Measurements from ENCODE around the gene PRKG1. TPM values are rescaled to one million over a fixed set of nuclear protein-coding genes. Genes with fewer than 3 reads are reported as not detected.

The PRKG1 gene
- total RNA-seq, 2 donors from 2014 or later = 145 to 381 TPM

DNA sequence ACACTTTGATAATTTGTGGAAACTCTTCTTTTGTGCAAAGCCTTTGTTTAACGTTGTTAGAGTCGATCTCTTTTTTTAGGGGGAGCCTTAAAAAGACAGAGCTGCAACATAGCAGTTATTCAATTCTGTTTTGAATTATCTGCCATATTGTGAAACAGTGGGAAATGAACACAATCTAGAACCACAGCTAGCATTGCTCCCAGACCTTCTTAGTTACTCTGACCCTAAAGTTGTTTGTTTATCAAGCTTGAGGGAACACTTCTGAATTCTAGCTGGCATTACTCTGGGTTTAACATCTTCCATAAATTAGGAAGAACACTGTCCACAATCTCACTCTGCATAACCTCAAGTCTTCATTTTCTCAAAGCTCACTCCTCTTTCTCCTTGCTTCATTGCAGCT, 217.7 kb downstream of the PRKG1 start:
- H3K36me3 ChIP-seq = no peaks in the 10 kb centered on the region
- peak overlapping the region; percentile 31 to 78 for H3K27ac ChIP-seq
- no peak for ATAC-seq (ENCODE audit: insufficient number of reproducible peaks, low FRiP score, low read depth)
- no peaks in the 10 kb centered on the region for H3K9me3 ChIP-seq
- no peak overlapping the region for H3K4me3 ChIP-seq
- TF ChIP-seq, protein P1, sequence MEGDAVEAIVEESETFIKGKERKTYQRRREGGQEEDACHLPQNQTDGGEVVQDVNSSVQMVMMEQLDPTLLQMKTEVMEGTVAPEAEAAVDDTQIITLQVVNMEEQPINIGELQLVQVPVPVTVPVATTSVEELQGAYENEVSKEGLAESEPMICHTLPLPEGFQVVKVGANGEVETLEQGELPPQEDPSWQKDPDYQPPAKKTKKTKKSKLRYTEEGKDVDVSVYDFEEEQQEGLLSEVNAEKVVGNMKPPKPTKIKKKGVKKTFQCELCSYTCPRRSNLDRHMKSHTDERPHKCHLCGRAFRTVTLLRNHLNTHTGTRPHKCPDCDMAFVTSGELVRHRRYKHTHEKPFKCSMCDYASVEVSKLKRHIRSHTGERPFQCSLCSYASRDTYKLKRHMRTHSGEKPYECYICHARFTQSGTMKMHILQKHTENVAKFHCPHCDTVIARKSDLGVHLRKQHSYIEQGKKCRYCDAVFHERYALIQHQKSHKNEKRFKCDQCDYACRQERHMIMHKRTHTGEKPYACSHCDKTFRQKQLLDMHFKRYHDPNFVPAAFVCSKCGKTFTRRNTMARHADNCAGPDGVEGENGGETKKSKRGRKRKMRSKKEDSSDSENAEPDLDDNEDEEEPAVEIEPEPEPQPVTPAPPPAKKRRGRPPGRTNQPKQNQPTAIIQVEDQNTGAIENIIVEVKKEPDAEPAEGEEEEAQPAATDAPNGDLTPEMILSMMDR (IDR thresholded peaks at IDR 0.05) = no peak
- no peak for DNase-seq (ENCODE audit: low spot score)
- H3K27me3 ChIP-seq (replicated peaks; ENCODE audit: insufficient read depth) = no peaks in the 10 kb centered on the region
- H3K4me1 ChIP-seq (ENCODE audit: control insufficient read depth in 1 of 2, low read depth in 2 of 2) = peaks cover 11 to 48% of the 10 kb centered on the region in 2 donors

DNA sequence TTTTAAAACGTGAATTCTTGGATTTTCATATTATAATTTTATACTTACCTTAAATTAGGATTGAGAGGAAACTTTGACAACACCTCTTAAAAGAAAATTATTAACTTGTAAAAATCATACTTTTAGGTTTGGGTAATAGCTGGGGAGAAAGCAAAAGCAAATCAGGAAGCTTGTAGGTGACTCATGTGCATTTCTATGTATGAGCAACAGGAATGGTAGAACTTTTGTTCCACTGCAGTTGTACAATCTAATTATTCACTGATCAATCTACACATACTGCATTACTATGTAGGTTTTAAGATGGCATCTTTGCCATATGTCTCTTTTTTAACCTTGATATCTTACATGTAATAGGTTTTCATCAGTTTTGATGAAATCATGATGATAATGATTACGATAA, 223.2 kb downstream of the PRKG1 start:
- no peak for DNase-seq (ENCODE audit: low spot score)
- TF ChIP-seq, protein P1 (IDR thresholded peaks at IDR 0.05) = no peak
- Histone ChIP-seq H3K27ac (peak overlapping the region in 1 of 2 donors; percentile 62), H3K4me1 (ENCODE audit: control insufficient read depth in 1 of 2, low read depth in 2 of 2) (peaks cover 26 to 72% of the 10 kb centered on the region in 2 donors), H3K27me3 (replicated peaks; ENCODE audit: insufficient read depth) (no peaks in the 10 kb centered on the region), H3K4me3 (peak overlapping the region; percentile 2), H3K9me3 (no peaks in the 10 kb centered on the region), H3K36me3 (no peaks in the 10 kb centered on the region)
- no peak for ATAC-seq (ENCODE audit: insufficient number of reproducible peaks, low FRiP score, low read depth)

DNA sequence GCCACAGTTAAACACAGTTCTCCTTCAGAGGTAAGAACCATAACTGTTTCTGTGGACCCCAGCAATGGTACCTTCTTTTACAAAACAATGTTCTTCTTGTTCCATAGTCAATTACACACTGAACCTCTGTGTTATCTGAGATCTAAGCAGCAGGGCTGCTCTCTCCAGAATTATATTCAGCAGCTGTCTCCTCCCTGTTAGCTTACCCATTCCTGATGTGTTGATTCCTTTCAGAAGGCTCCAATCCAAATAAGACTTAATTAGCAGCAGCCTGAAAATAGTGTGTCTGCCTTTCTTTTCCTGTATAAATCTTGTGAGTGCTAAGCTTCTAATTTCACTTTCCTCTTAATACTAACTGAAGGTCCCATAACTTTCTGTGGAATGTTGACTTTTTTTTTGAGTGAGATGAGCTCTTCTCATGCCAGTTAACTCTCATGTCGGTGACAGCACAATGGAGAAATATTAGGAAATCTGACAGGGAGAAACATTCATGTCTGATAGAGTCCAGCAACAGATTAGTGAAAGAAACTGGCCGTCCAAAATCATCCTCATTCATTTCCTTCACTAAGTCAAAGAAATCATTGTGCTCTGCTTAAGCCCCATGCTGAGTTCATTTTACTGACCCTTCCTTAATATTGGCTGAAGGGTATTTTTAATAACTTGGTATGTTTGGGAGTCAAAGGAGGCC, 226.5 kb downstream of the PRKG1 start:
- H3K27ac ChIP-seq = peak overlapping the region; percentile 84 to 93
- no peaks in the 10 kb centered on the region for H3K27me3 ChIP-seq (replicated peaks; ENCODE audit: insufficient read depth)
- H3K4me1 ChIP-seq (ENCODE audit: control insufficient read depth in 1 of 2, low read depth in 2 of 2) = peaks cover 41 to 86% of the 10 kb centered on the region in 2 donors
- no peaks in the 10 kb centered on the region for H3K9me3 ChIP-seq
- TF ChIP-seq, protein P1 (IDR thresholded peaks at IDR 0.05) = no peak
- peak overlapping the region; percentile 22 for H3K4me3 ChIP-seq
- no peaks in the 10 kb centered on the region for H3K36me3 ChIP-seq
- DNase-seq (ENCODE audit: low spot score) (no peak), ATAC-seq (ENCODE audit: insufficient number of reproducible peaks, low FRiP score, low read depth) (no peak)

DNA sequence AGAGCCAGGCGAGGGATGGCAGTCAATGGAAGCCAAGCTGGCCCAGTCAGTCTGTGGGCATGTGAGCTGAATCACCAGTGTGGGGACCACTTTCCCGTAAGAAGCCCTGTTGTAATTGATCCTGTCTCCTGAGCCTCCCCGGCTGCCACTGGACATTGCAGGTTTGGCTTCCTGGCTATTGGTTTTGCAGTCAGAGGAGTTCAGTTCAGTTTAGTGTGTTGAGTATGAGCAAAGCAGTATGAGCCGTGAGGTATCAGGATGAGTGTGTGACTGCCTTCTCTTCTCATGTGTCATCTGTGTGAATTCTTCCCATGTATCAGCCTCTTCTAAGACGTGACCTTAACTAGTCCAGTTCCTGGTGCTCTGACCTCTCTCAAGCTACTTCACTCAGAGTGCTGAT, 227.4 kb downstream of the PRKG1 start:
- no peaks in the 10 kb centered on the region for H3K9me3 ChIP-seq
- H3K36me3 ChIP-seq = no peaks in the 10 kb centered on the region
- peak overlapping the region; percentile 84 to 93 for H3K27ac ChIP-seq
- DNase-seq (ENCODE audit: low spot score) (no peak), ATAC-seq (ENCODE audit: insufficient number of reproducible peaks, low FRiP score, low read depth) (no peak)
- no peaks in the 10 kb centered on the region for H3K27me3 ChIP-seq (replicated peaks; ENCODE audit: insufficient read depth)
- TF ChIP-seq, protein P1 (IDR thresholded peaks at IDR 0.05) = no peak
- H3K4me3 ChIP-seq = peak overlapping the region; percentile 22
- peaks cover 42 to 86% of the 10 kb centered on the region in 2 donors for H3K4me1 ChIP-seq (ENCODE audit: control insufficient read depth in 1 of 2, low read depth in 2 of 2)

DNA sequence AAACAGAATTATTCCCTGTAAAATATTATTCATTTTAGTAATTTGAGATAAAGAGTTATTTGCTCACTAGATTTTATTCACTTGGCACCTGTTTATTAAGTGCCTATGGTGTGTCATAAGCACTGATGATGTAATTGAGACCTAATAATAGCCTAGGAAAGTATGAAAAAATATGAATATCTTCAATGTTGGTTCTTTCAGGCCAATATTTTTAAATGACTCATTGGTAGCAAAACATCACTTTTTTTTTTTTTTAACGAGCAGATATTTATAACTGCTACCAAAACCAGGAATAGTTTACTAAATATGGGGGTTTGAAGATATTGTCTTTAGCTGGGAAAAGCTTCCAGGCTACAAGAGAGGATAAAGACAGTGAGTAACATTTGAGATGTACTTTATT, 228.0 kb downstream of the PRKG1 start:
- no peaks in the 10 kb centered on the region for H3K36me3 ChIP-seq
- TF ChIP-seq, protein P1 (IDR thresholded peaks at IDR 0.05) = no peak
- H3K4me3 ChIP-seq = peak overlapping the region; percentile 20
- peak; percentile 84 for ATAC-seq (ENCODE audit: insufficient number of reproducible peaks, low FRiP score, low read depth)
- peak overlapping the region; percentile 84 to 93 for H3K27ac ChIP-seq
- no peaks in the 10 kb centered on the region for H3K27me3 ChIP-seq (replicated peaks; ENCODE audit: insufficient read depth)
- no peaks in the 10 kb centered on the region for H3K9me3 ChIP-seq
- no peak for DNase-seq (ENCODE audit: low spot score)
- peaks cover 42 to 82% of the 10 kb centered on the region in 2 donors for H3K4me1 ChIP-seq (ENCODE audit: control insufficient read depth in 1 of 2, low read depth in 2 of 2)

All from thoracic aorta (tissue), 2 donors.